Measurements from ENCODE around the gene FBXW9.

- TF ChIP-seq CTCF (IDR thresholded peaks at IDR 0.05) (no peak), POLR2A (IDR thresholded peaks at IDR 0.05) (no peak)
These were observed 7.4 kb downstream of the FBXW9 start for GRCh38 chr19:12689012-12689411.
